Measurements from ENCODE around the gene CNNM2. TPM values are rescaled to one million over a fixed set of nuclear protein-coding genes. Genes with fewer than 3 reads are reported as not detected.
A peak's percentile ranks its signal among the peaks of the same experiment; 100 is the strongest.
"Not testable (repeated sequence)": the region's sequence is repeated elsewhere in the genome, so short reads cannot be mapped to it uniquely, and the experiment has no call there.

Gene CNNM2
- total RNA-seq, 1 donor from 2014 or later: 3.9 TPM

DNA sequence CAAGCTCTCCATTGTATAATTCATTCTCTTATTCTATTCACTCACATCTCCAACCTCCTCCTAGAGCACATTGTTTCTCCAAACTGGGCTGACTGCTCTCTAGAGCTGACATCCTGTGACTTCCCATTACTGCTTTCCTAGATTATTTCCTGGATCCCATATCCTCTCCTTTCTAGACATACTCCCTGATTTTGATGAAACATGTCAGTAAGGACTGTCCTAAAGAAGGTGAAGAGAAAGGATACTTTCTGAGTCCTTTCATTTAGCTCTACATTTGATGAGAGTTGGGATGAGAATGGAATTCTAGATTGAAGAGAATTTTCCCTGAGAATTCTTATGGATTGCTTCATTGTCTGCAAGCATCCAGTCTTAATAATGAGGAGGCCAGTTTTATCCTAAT, 78.8 kb downstream of the CNNM2 start:
- TF ChIP-seq, protein P1, sequence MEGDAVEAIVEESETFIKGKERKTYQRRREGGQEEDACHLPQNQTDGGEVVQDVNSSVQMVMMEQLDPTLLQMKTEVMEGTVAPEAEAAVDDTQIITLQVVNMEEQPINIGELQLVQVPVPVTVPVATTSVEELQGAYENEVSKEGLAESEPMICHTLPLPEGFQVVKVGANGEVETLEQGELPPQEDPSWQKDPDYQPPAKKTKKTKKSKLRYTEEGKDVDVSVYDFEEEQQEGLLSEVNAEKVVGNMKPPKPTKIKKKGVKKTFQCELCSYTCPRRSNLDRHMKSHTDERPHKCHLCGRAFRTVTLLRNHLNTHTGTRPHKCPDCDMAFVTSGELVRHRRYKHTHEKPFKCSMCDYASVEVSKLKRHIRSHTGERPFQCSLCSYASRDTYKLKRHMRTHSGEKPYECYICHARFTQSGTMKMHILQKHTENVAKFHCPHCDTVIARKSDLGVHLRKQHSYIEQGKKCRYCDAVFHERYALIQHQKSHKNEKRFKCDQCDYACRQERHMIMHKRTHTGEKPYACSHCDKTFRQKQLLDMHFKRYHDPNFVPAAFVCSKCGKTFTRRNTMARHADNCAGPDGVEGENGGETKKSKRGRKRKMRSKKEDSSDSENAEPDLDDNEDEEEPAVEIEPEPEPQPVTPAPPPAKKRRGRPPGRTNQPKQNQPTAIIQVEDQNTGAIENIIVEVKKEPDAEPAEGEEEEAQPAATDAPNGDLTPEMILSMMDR (IDR thresholded peaks at IDR 0.05; ENCODE audit: insufficient read depth, low read length, severe bottlenecking): no peak
- DNase-seq (ENCODE audit: low read depth): no peak
- Histone ChIP-seq H3K4me3 (ENCODE audit: low read depth, low read length) (no peak overlapping the region), H3K36me3 (ENCODE audit: control insufficient read depth, insufficient read depth, low read length) (no peaks in the 10 kb centered on the region), H3K27me3 (ENCODE audit: control insufficient read depth, insufficient read depth, low read length) (no peaks in the 10 kb centered on the region)
- no peak for FAIRE-seq

DNA sequence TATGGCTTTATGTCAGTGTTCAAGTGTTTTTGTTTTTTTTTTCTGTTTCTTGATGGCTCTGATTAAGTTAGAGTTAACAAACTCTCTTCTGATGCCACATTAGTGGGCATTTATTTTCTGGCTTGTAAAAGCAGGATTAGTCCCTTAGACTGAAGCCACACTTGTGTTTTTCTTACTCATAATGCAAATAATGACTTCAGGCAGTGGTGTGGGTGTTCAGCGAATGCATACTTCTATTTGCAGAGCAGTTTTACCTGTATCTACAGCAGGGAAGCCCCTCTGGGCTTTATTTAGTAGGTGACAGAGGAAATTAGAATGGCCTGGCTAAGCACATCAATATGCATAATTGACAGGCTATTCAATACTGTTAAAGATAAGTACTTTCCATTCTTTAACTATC, 79.9 kb downstream of the CNNM2 start:
- H3K4me3 ChIP-seq (ENCODE audit: low read depth, low read length): no peak overlapping the region
- H3K36me3 ChIP-seq (ENCODE audit: control insufficient read depth, insufficient read depth, low read length): no peaks in the 10 kb centered on the region
- peak; percentile 66 for DNase-seq (ENCODE audit: low read depth)
- TF ChIP-seq, protein P1 (IDR thresholded peaks at IDR 0.05; ENCODE audit: insufficient read depth, low read length, severe bottlenecking): no peak
- FAIRE-seq: no peak
- no peaks in the 10 kb centered on the region for H3K27me3 ChIP-seq (ENCODE audit: control insufficient read depth, insufficient read depth, low read length)

- TF ChIP-seq, protein P1 (IDR thresholded peaks at IDR 0.05; ENCODE audit: insufficient read depth, low read length, severe bottlenecking): no peak
- Histone ChIP-seq H3K4me3 (ENCODE audit: low read depth, low read length) (no peak overlapping the region), H3K27me3 (ENCODE audit: control insufficient read depth, insufficient read depth, low read length) (no peaks in the 10 kb centered on the region), H3K36me3 (ENCODE audit: control insufficient read depth, insufficient read depth, low read length) (no peaks in the 10 kb centered on the region)
- DNase-seq (ENCODE audit: low read depth) (peak; percentile 15), FAIRE-seq (no peak)
Measured at GRCh38 chr10:102998399-102998907, 80.4 kb downstream of the CNNM2 start.

GRCh38 chr10:103000050-103000449, 82.0 kb downstream of the CNNM2 start:
- not testable (repeated sequence) for H3K36me3 ChIP-seq (ENCODE audit: control insufficient read depth, insufficient read depth, low read length); H3K4me3 ChIP-seq (ENCODE audit: low read depth, low read length); FAIRE-seq; DNase-seq (ENCODE audit: low read depth); H3K27me3 ChIP-seq (ENCODE audit: control insufficient read depth, insufficient read depth, low read length)

DNA sequence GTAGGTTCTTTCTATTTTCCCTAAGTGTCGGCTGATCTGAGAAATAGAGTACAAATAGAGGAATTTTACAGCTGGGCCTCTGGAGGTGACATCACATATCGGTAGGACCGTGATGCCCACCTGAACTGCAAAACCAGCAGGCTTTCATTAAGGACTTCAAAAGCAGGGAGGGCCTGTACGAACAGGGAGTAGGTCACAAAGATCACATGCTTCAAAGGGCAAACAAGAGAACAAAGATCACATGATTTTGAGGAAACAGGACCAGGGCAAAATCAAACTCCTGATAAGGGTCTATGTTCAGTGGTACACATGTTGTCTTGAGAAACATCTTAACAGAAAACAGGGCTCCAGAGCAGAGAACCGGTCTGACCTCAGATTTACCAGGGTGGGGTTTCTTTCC, 88.9 kb downstream of the CNNM2 start:
- no peak overlapping the region for H3K4me3 ChIP-seq (ENCODE audit: low read depth, low read length)
- FAIRE-seq (no peak), DNase-seq (ENCODE audit: low read depth) (no peak)
- H3K36me3 ChIP-seq (ENCODE audit: control insufficient read depth, insufficient read depth, low read length): no peaks in the 10 kb centered on the region
- TF ChIP-seq, protein P1 (IDR thresholded peaks at IDR 0.05; ENCODE audit: insufficient read depth, low read length, severe bottlenecking): no peak
- H3K27me3 ChIP-seq (ENCODE audit: control insufficient read depth, insufficient read depth, low read length): no peaks in the 10 kb centered on the region

- no peak overlapping the region for H3K4me3 ChIP-seq (ENCODE audit: low read depth, low read length)
- no peaks in the 10 kb centered on the region for H3K27me3 ChIP-seq (ENCODE audit: control insufficient read depth, insufficient read depth, low read length)
- TF ChIP-seq, protein P1 (IDR thresholded peaks at IDR 0.05; ENCODE audit: insufficient read depth, low read length, severe bottlenecking): no peak
- H3K36me3 ChIP-seq (ENCODE audit: control insufficient read depth, insufficient read depth, low read length): no peaks in the 10 kb centered on the region
- DNase-seq (ENCODE audit: low read depth) (no peak), FAIRE-seq (no peak)
Measured at GRCh38 chr10:103013416-103013815, 95.3 kb downstream of the CNNM2 start.
